HG03108 (cell line): ENCODE measurements around the gene GUCY2C.

Experiments used
- ATAC-seq: cut with Tn5 transposase; IDR thresholded peaks from one replicate; pipeline ENCODE4 v1.9.1; 2021; ENCODE audit warnings: moderate library complexity; ENCODE audit not compliant: unreplicated experiment

Gene GUCY2C

GRCh38 chr12:14575585-14575984 lies 120.8 kb downstream of the GUCY2C start:
- ATAC-seq, result no peak

GRCh38 chr12:14573118-14573517 lies 123.3 kb downstream of the GUCY2C start:
- no peak for ATAC-seq

- no peak for ATAC-seq
Observed at GRCh38 chr12:14572401-14572800, 124.0 kb downstream of the GUCY2C start.

GRCh38 chr12:14571779-14572178 lies 124.6 kb downstream of the GUCY2C start:
- no peak for ATAC-seq

- no peak for ATAC-seq
Observed at GRCh38 chr12:14570231-14570630, 126.2 kb downstream of the GUCY2C start.

- peak; percentile 55 for ATAC-seq
Observed at GRCh38 chr12:14567351-14568162, 128.8 kb downstream of the GUCY2C start, which contains the start of gene PLBD1. PLBD1 (minus strand) TSS chr12:14567883; CDS start chr12:14567696, 187 bp downstream.

GRCh38 chr12:14564336-14564959 lies 132.0 kb downstream of the GUCY2C start:
- no peak for ATAC-seq

GRCh38 chr12:14563046-14563445 lies 133.4 kb downstream of the GUCY2C start:
- no peak for ATAC-seq
